Measurements from ENCODE around the gene TCN2.
"Not testable (repeated sequence)": the region's sequence is repeated elsewhere in the genome, so short reads cannot be mapped to it uniquely, and the experiment has no call there.

TCN2 gene

GRCh38 chr22:30580896-30581295, 26.1 kb upstream of the TCN2 start:
- no peak for DNase-seq

- DNase-seq, result no peak
Observed at GRCh38 chr22:30582051-30582450, 24.9 kb upstream of the TCN2 start.

GRCh38 chr22:30582788-30583545, 24.0 kb upstream of the TCN2 start:
- DNase-seq, result no peak

GRCh38 chr22:30584441-30584840, 22.5 kb upstream of the TCN2 start:
- no peak for DNase-seq

- no peak for DNase-seq
Observed at GRCh38 chr22:30586414-30586813, 20.6 kb upstream of the TCN2 start.

- no peak for DNase-seq
Observed at GRCh38 chr22:30591191-30591587, 15.8 kb upstream of the TCN2 start.

- peak; percentile 98 for DNase-seq
Observed at GRCh38 chr22:30591588-30592359, 15.2 kb upstream of the TCN2 start, which contains the start of gene PES1. Gene PES1, minus strand, starts transcription at chr22:30591910. Its CDS starts 77 bp downstream, at chr22:30591833.

GRCh38 chr22:30592360-30592713, 14.6 kb upstream of the TCN2 start:
- DNase-seq, result not testable (repeated sequence)

GRCh38 chr22:30596199-30596598, 10.8 kb upstream of the TCN2 start:
- no peak for DNase-seq

- DNase-seq, result no peak
Observed at GRCh38 chr22:30596886-30597285, 10.1 kb upstream of the TCN2 start.

- DNase-seq, result no peak
Observed at GRCh38 chr22:30598986-30599385, 8.0 kb upstream of the TCN2 start.

GRCh38 chr22:30600921-30601320, 6.1 kb upstream of the TCN2 start:
- DNase-seq, result no peak

GRCh38 chr22:30601464-30601863, 5.5 kb upstream of the TCN2 start:
- DNase-seq, result no peak

- DNase-seq, result no peak
Observed at GRCh38 chr22:30602049-30602448, 4.9 kb upstream of the TCN2 start.

GRCh38 chr22:30603801-30604200, 3.2 kb upstream of the TCN2 start:
- DNase-seq, result no peak

GRCh38 chr22:30604723-30605122, 2.3 kb upstream of the TCN2 start:
- no peak for DNase-seq

GRCh38 chr22:30605449-30606110, 1.4 kb upstream of the TCN2 start:
- peak; percentile 31 for DNase-seq

- no peak for DNase-seq
Observed at GRCh38 chr22:30607300-30607930, 441 bp downstream of the TCN2 start.

- no peak for DNase-seq
Observed at GRCh38 chr22:30607939-30608338, 965 bp downstream of the TCN2 start.

- no peak for DNase-seq
Observed at GRCh38 chr22:30609260-30610185, 2.5 kb downstream of the TCN2 start.

- DNase-seq, result no peak
Observed at GRCh38 chr22:30610299-30610698, 3.3 kb downstream of the TCN2 start.

GRCh38 chr22:30611197-30611596, 4.2 kb downstream of the TCN2 start:
- no peak for DNase-seq
